Suprapubic skin (tissue), 4 donors: ENCODE results near the gene CTAGE1. TPM values are rescaled to one million over a fixed set of nuclear protein-coding genes. Genes with fewer than 3 reads are reported as not detected.

Source experiments
- DNase-seq, 2 donors: peaks; one replicate each; pipeline ENCODE4 v3.0.0-alpha.2; 2019; ENCODE audit warnings: low spot score in 2 of 2
- H3K27ac ChIP-seq: fragments of 200-600 bp; sonication (generic); one replicate; pipeline ENCODE4 v1.5.1; 2019
- H3K27me3 ChIP-seq: fragments of 200-600 bp; sonication (generic); one replicate; pipeline ENCODE4 v1.5.1; 2019
- H3K36me3 ChIP-seq: fragments of 200-600 bp; sonication (generic); one replicate; pipeline ENCODE4 v1.5.1; 2019
- H3K4me1 ChIP-seq: fragments of 200-600 bp; sonication (generic); one replicate; pipeline ENCODE4 v1.5.1; 2019
- H3K4me3 ChIP-seq: fragments of 200-600 bp; sonication (generic); one replicate; pipeline ENCODE4 v1.5.1; 2019; ENCODE audit warnings: mild to moderate bottlenecking
- H3K9me3 ChIP-seq: fragments of 200-600 bp; sonication (generic); one replicate; pipeline ENCODE4 v1.5.1; 2019
- CTCF ChIP-seq, 2 donors: fragments of 200-600 bp in 1 of 2; fragments of 450-650 bp in 1 of 2; sonication (generic) in 1 of 2; IDR thresholded peaks; one replicate each; pipeline ENCODE4 v1.5.1; 2016 to 2019; ENCODE audit warnings: antibody characterized with exemption in 2 of 2, mild to moderate bottlenecking in 1 of 2, moderate library complexity in 1 of 2
- EP300 ChIP-seq: sonication (generic); formaldehyde crosslinking; IDR thresholded peaks from one replicate; pipeline ENCODE4 v1.6.1; 2017; ENCODE audit warnings: antibody characterized with exemption
- POLR2A ChIP-seq, 2 donors: fragments of 450-650 bp; IDR thresholded peaks; one replicate each; pipeline ENCODE4 v1.6.1; 2017; ENCODE audit warnings: antibody characterized with exemption in 2 of 2, mild to moderate bottlenecking in 2 of 2, moderate library complexity in 2 of 2
- POLR2AphosphoS5 ChIP-seq, 3 donors: sonication (generic); formaldehyde crosslinking; IDR thresholded peaks; one replicate each; pipeline ENCODE4 v1.6.1; 2017; ENCODE audit warnings: antibody characterized with exemption in 3 of 3
- WGBS: methylation state at CpG from one replicate; pipeline ENCODE4 v1.1.5; 2018; 5-methylcytosine and 5-hydroxymethylcytosine counted together
- total RNA-seq, 4 donors: library from RNA; depleted of rRNA; stranded (reverse); fragments of >200 nt; gene quantifications; one replicate each; pipeline ENCODE4 v1.1.0, GENCODE V29; 2016

Gene CTAGE1
- total RNA-seq, 4 donors from 2014 or later = not detected

- H3K27me3 ChIP-seq = no peaks in the 10 kb centered on the region
- no peak for TF ChIP-seq EP300
- no peak for TF ChIP-seq CTCF (IDR thresholded peaks at IDR 0.05)
- no peak for TF ChIP-seq POLR2AphosphoS5 (IDR thresholded peaks at IDR 0.05)
- TF ChIP-seq POLR2A (IDR thresholded peaks at IDR 0.05) = no peak
- H3K36me3 ChIP-seq = no peaks in the 10 kb centered on the region
- H3K4me1 ChIP-seq = no peaks in the 10 kb centered on the region
- H3K9me3 ChIP-seq = peaks cover 9% of the 10 kb centered on the region
- no peak for DNase-seq
- no peak overlapping the region for H3K4me3 ChIP-seq
- no peak overlapping the region for H3K27ac ChIP-seq
- 72% methylated on average over 4 of the region's 4 CpGs for WGBS
These were observed 30.1 kb upstream of the CTAGE1 start for GRCh38 chr18:22447792-22448191.

- TF ChIP-seq POLR2A (IDR thresholded peaks at IDR 0.05) = no peak
- TF ChIP-seq CTCF (IDR thresholded peaks at IDR 0.05) = no peak
- no peak for TF ChIP-seq EP300
- no peak for TF ChIP-seq POLR2AphosphoS5 (IDR thresholded peaks at IDR 0.05)
- no peak for DNase-seq
- 72% methylated on average over 4 of the region's 4 CpGs for WGBS
- Histone ChIP-seq H3K27ac (no peak overlapping the region), H3K4me1 (no peaks in the 10 kb centered on the region), H3K4me3 (no peak overlapping the region), H3K36me3 (no peaks in the 10 kb centered on the region), H3K27me3 (no peaks in the 10 kb centered on the region), H3K9me3 (peaks cover 9% of the 10 kb centered on the region)
These were observed 29.2 kb upstream of the CTAGE1 start for GRCh38 chr18:22446911-22447310.

- DNase-seq = no peak
- Histone ChIP-seq H3K27ac (no peak overlapping the region), H3K36me3 (no peaks in the 10 kb centered on the region), H3K27me3 (no peaks in the 10 kb centered on the region), H3K9me3 (peaks cover 9% of the 10 kb centered on the region), H3K4me3 (no peak overlapping the region), H3K4me1 (no peaks in the 10 kb centered on the region)
- no peak for TF ChIP-seq CTCF (IDR thresholded peaks at IDR 0.05)
- no peak for TF ChIP-seq POLR2A (IDR thresholded peaks at IDR 0.05)
- no peak for TF ChIP-seq EP300
- no peak for TF ChIP-seq POLR2AphosphoS5 (IDR thresholded peaks at IDR 0.05)
- WGBS = 75% methylated on average over 6 of the region's 6 CpGs
These were observed 28.6 kb upstream of the CTAGE1 start for GRCh38 chr18:22446325-22446724.

GRCh38 chr18:22441638-22442037 lies 23.9 kb upstream of the CTAGE1 start:
- TF ChIP-seq CTCF (IDR thresholded peaks at IDR 0.05) (no peak), POLR2AphosphoS5 (IDR thresholded peaks at IDR 0.05) (no peak), POLR2A (IDR thresholded peaks at IDR 0.05) (no peak), EP300 (no peak)
- H3K27me3 ChIP-seq = no peaks in the 10 kb centered on the region
- no peaks in the 10 kb centered on the region for H3K4me1 ChIP-seq
- H3K27ac ChIP-seq = no peak overlapping the region
- no peak for DNase-seq
- H3K9me3 ChIP-seq = no peaks in the 10 kb centered on the region
- H3K4me3 ChIP-seq = no peak overlapping the region
- no peaks in the 10 kb centered on the region for H3K36me3 ChIP-seq

GRCh38 chr18:22439447-22439846 lies 21.7 kb upstream of the CTAGE1 start:
- no peak overlapping the region for H3K27ac ChIP-seq

More at GRCh38 chr18:22439447-22439846, 21.7 kb upstream of the CTAGE1 start:
- Histone ChIP-seq H3K4me1 (no peaks in the 10 kb centered on the region), H3K9me3 (no peaks in the 10 kb centered on the region), H3K4me3 (no peak overlapping the region), H3K36me3 (no peaks in the 10 kb centered on the region), H3K27me3 (no peaks in the 10 kb centered on the region)
- TF ChIP-seq EP300 = no peak
- no peak for TF ChIP-seq POLR2A (IDR thresholded peaks at IDR 0.05)
- no peak for TF ChIP-seq CTCF (IDR thresholded peaks at IDR 0.05)
- TF ChIP-seq POLR2AphosphoS5 (IDR thresholded peaks at IDR 0.05) = no peak
- no peak for DNase-seq
